ENCODE measurements around the gene USP9Y.

USP9Y gene

GRCh38 chrY:12808046-12808445 is 107.0 kb downstream of the USP9Y start:
- DNase-seq = no peak

- no peak for DNase-seq
These were observed 108.0 kb downstream of the USP9Y start for GRCh38 chrY:12809034-12809433.

DNA sequence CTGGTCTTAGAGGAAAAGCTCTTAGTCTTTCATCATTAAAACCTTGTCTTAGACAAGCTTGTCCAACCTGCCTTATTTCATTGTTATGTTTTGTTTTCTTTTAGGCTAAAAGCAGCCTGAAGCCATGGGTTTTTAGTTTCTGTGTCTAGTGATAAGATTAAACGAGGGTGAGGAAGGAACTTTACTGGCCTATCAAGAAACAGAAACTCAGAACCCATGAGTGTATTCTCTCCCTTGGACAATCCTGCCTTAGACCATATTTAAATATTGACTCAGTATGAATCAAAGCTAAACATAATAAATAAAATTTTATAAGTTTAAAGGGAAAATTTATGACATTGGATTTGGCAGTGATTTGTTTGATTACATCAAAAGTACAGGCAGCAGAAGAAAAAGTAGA is 122.4 kb downstream of the USP9Y start:
- no peak for DNase-seq

GRCh38 chrY:12826791-12827190 is 125.8 kb downstream of the USP9Y start:
- DNase-seq = no peak

DNA sequence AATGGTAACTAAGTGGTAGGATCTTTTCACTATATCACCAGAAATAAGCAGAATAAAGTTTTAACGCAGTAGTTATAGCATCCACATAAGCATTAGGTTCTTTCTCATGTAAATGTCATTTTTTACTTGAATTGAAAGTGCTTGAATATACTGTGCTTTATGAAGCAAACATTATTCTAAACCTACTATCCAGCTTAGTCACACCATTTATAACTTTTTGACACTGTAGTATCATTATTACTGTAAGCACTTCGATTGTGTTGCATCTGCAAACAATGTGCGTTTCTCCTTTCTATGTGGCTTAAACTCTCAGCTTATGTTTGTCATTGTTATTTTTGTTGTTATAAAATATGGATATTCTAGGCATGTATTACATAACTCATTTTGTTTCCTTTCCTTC is 132.3 kb downstream of the USP9Y start:
- DNase-seq = no peak

DNA sequence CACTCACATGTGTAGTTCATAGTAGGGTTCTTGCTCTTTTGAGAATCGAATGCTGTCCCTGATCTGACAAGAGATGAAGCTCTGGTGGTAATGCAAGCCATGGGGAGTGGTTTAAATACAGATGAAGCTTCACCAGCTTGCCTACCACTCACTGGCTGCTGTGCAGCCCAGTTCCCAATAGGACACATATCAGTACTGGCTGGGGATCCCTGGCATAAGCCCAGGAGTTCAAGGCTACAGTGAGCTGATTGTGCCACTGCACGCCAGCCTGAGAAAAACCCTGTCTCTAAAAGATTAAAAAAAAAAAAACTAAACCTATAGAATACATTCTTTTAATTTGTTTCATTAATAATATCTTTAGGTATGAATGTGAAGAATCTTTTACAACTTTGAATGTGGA is 136.5 kb downstream of the USP9Y start:
- no peak for DNase-seq

DNA sequence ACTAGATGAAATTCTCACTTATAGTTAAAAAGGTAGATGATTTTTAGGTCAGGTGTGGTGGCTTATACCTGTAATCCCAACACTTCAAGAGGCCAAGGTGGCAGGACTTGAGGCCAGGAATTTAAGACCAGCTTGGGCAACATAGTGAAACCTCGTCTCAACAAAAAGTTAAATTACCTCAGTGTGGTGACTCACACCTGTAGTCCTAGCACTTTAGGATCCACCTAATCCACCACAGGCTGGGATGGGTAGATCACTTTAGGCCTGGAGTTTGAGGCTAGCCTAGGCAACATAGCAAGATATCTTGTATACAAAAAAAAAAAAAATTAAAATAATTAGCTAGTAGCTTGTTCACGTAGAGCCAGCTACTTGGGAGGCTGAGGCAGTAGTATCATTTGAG is 140.3 kb downstream of the USP9Y start:
- DNase-seq = no peak

DNA sequence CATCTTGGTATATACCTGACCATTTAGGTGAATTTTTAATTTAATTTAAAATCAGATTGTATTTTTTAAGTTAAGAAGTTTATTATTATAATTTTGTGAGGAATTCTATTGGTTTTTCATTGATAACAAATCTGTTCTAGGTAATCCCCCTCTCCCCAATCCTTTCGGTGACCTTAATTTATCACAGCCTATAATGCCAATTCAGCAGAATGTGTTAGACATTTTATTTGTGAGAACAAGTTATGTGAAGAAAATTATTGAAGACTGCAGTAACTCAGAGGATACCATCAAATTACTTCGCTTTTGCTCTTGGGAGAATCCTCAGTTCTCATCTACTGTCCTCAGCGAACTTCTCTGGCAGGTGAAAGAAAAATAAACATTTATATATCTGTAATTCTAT is 145.8 kb downstream of the USP9Y start:
- no peak for DNase-seq

GRCh38 chrY:12855791-12856275 is 154.8 kb downstream of the USP9Y start:
- no peak for DNase-seq

GRCh38 chrY:12867960-12868359 is 166.9 kb downstream of the USP9Y start:
- no peak for DNase-seq

DNA sequence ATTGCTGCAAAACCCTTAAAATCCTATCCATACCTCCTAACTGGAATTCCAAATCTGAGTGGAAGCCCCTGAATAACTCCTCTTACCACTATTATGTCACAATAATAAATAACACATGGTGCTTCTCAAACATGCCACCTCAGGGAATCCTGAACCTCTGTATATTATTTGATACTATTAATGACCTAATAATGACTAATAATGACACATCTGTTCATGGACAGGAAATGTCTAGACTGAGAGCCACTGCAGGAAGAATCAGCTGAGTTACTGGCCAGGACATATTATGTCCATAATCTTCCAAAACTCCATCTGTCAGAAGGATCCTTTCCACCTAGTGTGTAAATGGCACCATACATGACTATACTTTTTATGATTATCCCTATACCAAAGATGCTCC is 195.9 kb downstream of the USP9Y start:
- no peak for DNase-seq

GRCh38 chrY:12898604-12899003 is 197.6 kb downstream of the USP9Y start:
- no peak for DNase-seq

- DNase-seq = no peak
These were observed 203.8 kb downstream of the USP9Y start, which contains the start of gene DDX3Y for GRCh38 chrY:12904618-12905516. Gene DDX3Y (plus strand): TSS chrY:12904868. CDS start chrY:12904937, 69 bp downstream.

- no peak for DNase-seq
These were observed 204.5 kb downstream of the USP9Y start for GRCh38 chrY:12905517-12905872.

GRCh38 chrY:12905895-12906294 is 204.9 kb downstream of the USP9Y start:
- DNase-seq = no peak
